GM18508 (cell line): Measurements from ENCODE around the gene EYA2.
"Not testable (repeated sequence)": the region's sequence is repeated elsewhere in the genome, so short reads cannot be mapped to it uniquely, and the experiment has no call there.

Experiments used
- ATAC-seq: cut with Tn5 transposase; IDR thresholded peaks from one replicate; pipeline ENCODE4 v1.9.1; 2021; ENCODE audit warnings: moderate number of reproducible peaks; ENCODE audit not compliant: insufficient read depth, unreplicated experiment

The EYA2 gene

GRCh38 chr20:47188540-47188939 is 293.9 kb downstream of the EYA2 start:
- no peak for ATAC-seq

DNA sequence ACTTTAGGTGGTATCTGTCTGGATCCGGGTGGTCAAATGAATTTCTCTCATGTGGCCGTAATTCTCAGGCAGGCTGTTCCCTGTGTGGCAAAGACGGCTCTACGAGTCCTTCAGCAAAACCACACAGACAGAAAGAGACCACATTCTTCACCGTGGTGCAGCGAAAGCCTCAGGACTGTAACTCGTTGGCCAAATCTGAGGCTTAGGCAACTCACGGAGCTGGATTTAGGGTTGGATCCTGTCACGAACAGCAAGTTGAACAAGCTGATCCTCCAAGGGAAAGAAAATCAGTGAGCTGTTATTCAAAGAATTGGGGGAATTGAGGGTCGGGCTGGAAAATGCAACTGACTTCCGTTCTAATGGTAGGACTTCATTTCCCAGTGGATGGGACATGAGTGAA is 294.4 kb downstream of the EYA2 start:
- no peak for ATAC-seq

- no peak for ATAC-seq
Observed at GRCh38 chr20:47191074-47191673, 296.5 kb downstream of the EYA2 start.

DNA sequence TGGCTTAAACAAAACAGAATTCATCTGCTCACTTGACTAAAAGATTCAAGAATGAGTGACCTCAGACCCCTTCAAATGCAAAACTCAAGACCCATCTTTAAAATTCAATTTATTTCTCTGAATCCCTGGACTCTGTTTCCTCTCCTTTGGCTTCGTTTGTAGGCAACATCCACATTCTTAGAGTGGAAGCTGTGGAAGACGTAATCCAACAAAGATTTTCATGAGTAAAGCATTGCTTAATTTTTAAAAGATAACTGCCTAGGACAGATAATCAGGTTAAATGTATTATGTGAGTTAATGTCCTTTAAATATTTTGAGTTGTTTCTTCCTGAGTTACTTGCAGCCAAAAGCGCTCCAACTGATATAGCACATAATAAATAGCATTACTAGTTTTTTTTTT is 297.3 kb downstream of the EYA2 start:
- no peak for ATAC-seq

- no peak for ATAC-seq
Observed at GRCh38 chr20:47195573-47195972, 300.9 kb downstream of the EYA2 start.

GRCh38 chr20:47196091-47197081 is 301.7 kb downstream of the EYA2 start:
- no peak for ATAC-seq

GRCh38 chr20:47198254-47198671 is 303.6 kb downstream of the EYA2 start:
- ATAC-seq, result no peak

- ATAC-seq, result no peak
Observed at GRCh38 chr20:47198996-47199552, 304.4 kb downstream of the EYA2 start.

- no peak for ATAC-seq
Observed at GRCh38 chr20:47201074-47201730, 306.6 kb downstream of the EYA2 start.

- ATAC-seq, result no peak
Observed at GRCh38 chr20:47202733-47203667, 308.4 kb downstream of the EYA2 start.

GRCh38 chr20:47204008-47204849 is 309.6 kb downstream of the EYA2 start:
- no peak for ATAC-seq

- ATAC-seq, result not testable (repeated sequence)
Observed at GRCh38 chr20:47204850-47205122, 310.1 kb downstream of the EYA2 start.

DNA sequence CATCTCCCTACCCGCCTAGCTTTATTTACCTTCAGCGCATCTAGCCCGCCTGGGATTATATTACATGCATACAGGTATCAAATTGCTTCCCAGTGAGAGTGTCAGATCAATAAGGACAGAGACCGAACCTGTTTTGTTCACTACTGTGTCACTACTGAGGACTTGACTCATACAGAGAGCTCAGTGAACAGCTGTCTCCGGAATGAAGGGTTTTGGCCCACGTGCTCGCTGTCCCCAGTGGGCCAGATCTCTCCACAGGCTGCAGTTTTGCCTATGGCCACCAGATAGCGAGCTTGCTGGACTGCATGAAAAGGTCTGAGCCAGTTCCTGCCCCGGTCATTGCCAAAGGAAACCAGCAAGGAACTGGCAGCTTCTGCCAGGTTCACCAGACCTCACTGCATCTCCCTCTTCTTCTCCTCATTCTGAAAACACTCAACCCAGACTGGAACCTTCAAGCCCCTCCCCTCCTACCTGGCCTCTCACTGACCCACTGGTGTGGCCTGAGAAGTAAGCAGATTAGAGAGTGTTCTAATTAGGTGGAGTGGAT is 311.0 kb downstream of the EYA2 start:
- no peak for ATAC-seq

GRCh38 chr20:47206552-47206951 is 311.9 kb downstream of the EYA2 start:
- ATAC-seq, result not testable (repeated sequence)

GRCh38 chr20:47206962-47207641 is 312.5 kb downstream of the EYA2 start:
- no peak for ATAC-seq

- no peak for ATAC-seq
Observed at GRCh38 chr20:47208534-47209174, 314.0 kb downstream of the EYA2 start.

DNA sequence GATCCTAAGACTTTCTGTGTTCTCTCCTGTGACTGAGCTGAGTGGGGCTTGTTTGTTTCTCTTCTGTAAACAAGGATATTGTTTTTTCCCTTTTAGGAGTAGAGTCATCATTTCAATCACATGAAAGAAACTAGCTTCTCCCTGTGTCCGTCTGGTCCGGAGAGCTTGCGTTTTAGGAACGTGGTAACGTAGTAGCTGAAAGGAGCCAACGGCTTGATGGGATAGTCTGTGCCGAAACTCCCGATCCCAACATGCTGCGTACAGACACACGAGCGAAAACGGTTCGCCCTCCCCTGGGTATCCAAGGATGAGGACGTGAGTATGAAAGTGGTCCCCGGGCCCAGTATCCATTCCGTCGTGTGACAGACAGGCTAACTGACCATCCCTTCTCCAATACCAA is 315.3 kb downstream of the EYA2 start:
- ATAC-seq, result no peak

DNA sequence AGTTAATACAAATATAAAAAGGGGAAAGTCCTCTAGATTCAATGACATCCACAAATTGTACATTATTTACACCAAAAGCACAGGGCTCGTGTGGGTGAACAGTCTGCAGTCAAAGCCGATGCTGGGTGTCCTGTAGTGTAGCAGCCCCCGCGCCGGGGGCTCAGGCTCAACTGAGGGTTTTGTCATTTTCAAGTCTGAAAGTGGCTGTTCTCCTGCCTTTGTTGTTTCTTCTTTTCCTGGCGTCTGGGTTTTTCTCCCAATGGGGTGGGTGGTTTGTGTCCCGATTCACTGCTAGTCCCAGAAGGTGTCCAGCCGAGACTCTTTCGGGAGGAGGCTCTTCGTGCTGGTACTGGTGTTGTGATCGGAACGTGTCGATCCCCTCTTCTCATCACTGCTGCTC is 315.8 kb downstream of the EYA2 start:
- ATAC-seq, result no peak
